H1 (cell line): ENCODE measurements around the gene PPP6R1. TPM values are rescaled to one million over a fixed set of nuclear protein-coding genes. Genes with fewer than 3 reads are reported as not detected.

Experiments used
- CTCF ChIA-PET: fragments of 300-600 bp; sonication (Branson Sonifier 250); formaldehyde crosslinking; loops from one replicate; lab custom pipeline; 2021; ENCODE audit not compliant: partially characterized antibody; lab: Charles Lee
- POLR2A ChIA-PET: fragments of 300-600 bp; sonication (Branson Sonifier 250); formaldehyde crosslinking; loops from one replicate; lab custom pipeline; 2021; ENCODE audit warnings: inconsistent platforms; ENCODE audit not compliant: partially characterized antibody; lab: Charles Lee
- DNase-seq, 2 experiments: peaks; one replicate each; pipeline versions ENCODE4 v3.0.0 to v3.0.0-alpha.2; 2010 to 2022; ENCODE audit warnings: low spot score in 2 of 2, low read depth in 1 of 2, mixed read lengths in 1 of 2
- FAIRE-seq: peaks from 2 replicates; lab custom pipeline; 2011; peaks lifted over from hg19 to GRCh38; lab: Jason Lieb, UNC
- H2AFZ ChIP-seq: 2 replicates; pipeline ENCODE4 v1.8.1; 2012; ENCODE audit warnings: low read length, inconsistent platforms
- H2AK5ac ChIP-seq: 2 replicates; pipeline ENCODE4 v1.6.1; 2013; ENCODE audit warnings: low read depth, low read length
- H2BK120ac ChIP-seq: replicated peaks from 2 replicates; pipeline ENCODE3; 2013; ENCODE audit warnings: low read depth, low read length, inconsistent platforms
- H2BK12ac ChIP-seq: 2 replicates; pipeline ENCODE4 v1.6.1; 2013; ENCODE audit warnings: low read depth, low read length
- H2BK15ac ChIP-seq: 2 replicates; pipeline ENCODE4 v1.6.1; 2013; ENCODE audit warnings: low read length
- H2BK20ac ChIP-seq: 2 replicates; pipeline ENCODE4 v1.6.1; 2013; ENCODE audit warnings: low read length
- H2BK5ac ChIP-seq: 2 replicates; pipeline ENCODE4 v1.6.1; 2013; ENCODE audit warnings: low read depth, low read length
- H3K14ac ChIP-seq: 2 replicates; pipeline ENCODE4 v1.6.1; 2013; ENCODE audit warnings: inconsistent platforms; ENCODE audit not compliant: insufficient read length
- H3K18ac ChIP-seq: 2 replicates; pipeline ENCODE4 v1.6.1; 2013; ENCODE audit warnings: low read length; ENCODE audit errors: extremely low read depth
- H3K23ac ChIP-seq: 2 replicates; pipeline ENCODE4 v1.6.1; 2013; ENCODE audit warnings: inconsistent platforms; ENCODE audit not compliant: insufficient read length
- H3K23me2 ChIP-seq: 2 replicates; pipeline ENCODE4 v1.6.1; 2013; ENCODE audit warnings: low read depth, low read length
- H3K27ac ChIP-seq: 2 replicates; pipeline ENCODE4 v1.6.1; 2011; ENCODE audit warnings: low read depth, low read length, inconsistent platforms
- H3K27me3 ChIP-seq, 4 experiments: replicated peaks in 1 of 4; 1 replicate in 1 of 4; 2 replicates in 3 of 4; pipeline versions ENCODE4 v1.6.1 to v1.8.1; 2011 to 2013; ENCODE audit warnings: low read length in 3 of 4, mild to moderate bottlenecking in 3 of 4, inconsistent platforms in 2 of 4, mixed read lengths in 2 of 4, moderate library complexity in 1 of 4; ENCODE audit not compliant: control insufficient read depth in 3 of 4, insufficient read depth in 3 of 4; ENCODE audit errors: extremely low read depth in 1 of 4
- H3K36me3 ChIP-seq, 4 experiments: 2 replicates each; pipeline versions ENCODE4 v1.6.1 to v1.8.1; 2011 to 2013; ENCODE audit warnings: mild to moderate bottlenecking in 4 of 4, low read length in 3 of 4, moderate library complexity in 2 of 4, control low read depth in 1 of 4, inconsistent platforms in 1 of 4; ENCODE audit not compliant: insufficient read depth in 4 of 4, control insufficient read depth in 2 of 4
- H3K4ac ChIP-seq: replicated peaks from 2 replicates; pipeline ENCODE3; 2013; ENCODE audit warnings: low read length, low read depth, mixed read lengths, inconsistent platforms; ENCODE audit not compliant: insufficient read length
- H3K4me1 ChIP-seq, 4 experiments: replicated peaks in 1 of 4; 1 replicate in 1 of 4; 2 replicates in 3 of 4; pipeline versions ENCODE4 v1.6.1 to v1.8.1; 2011 to 2013; ENCODE audit warnings: low read length in 3 of 4, inconsistent platforms in 2 of 4, mixed read lengths in 1 of 4; ENCODE audit not compliant: insufficient read depth in 4 of 4, control insufficient read depth in 3 of 4
- H3K4me2 ChIP-seq, 2 experiments: 2 replicates each; pipeline versions ENCODE4 v1.6.1 to v1.8.1; 2011 to 2013; ENCODE audit warnings: low read depth in 2 of 2, low read length in 2 of 2, control low read depth in 1 of 2, inconsistent platforms in 1 of 2, mild to moderate bottlenecking in 1 of 2; ENCODE audit not compliant: insufficient read depth in 1 of 2
- H3K4me3 ChIP-seq, 4 experiments: fragments of 200-600, 300-600 bp in 1 of 4; sonication (generic), shearing (Covaris generic), sonication (Bioruptor Twin) in 1 of 4; 2 replicates each; pipeline versions ENCODE4 v1.5.1 to v1.8.1; 2011 to 2016; ENCODE audit warnings: low read length in 4 of 4, low read depth in 3 of 4, control low read depth in 2 of 4, inconsistent platforms in 2 of 4, mild to moderate bottlenecking in 2 of 4, mixed read lengths in 1 of 4, moderate library complexity in 1 of 4; ENCODE audit not compliant: insufficient read depth in 2 of 4; ENCODE audit errors: extremely low read depth in 1 of 4
- H3K56ac ChIP-seq: replicated peaks from 2 replicates; pipeline ENCODE3; 2013; ENCODE audit warnings: low read depth, mild to moderate bottlenecking, mixed read lengths, low read length, inconsistent platforms; ENCODE audit not compliant: insufficient read length
- H3K79me1 ChIP-seq: 2 replicates; pipeline ENCODE4 v1.6.1; 2013; ENCODE audit warnings: low read depth, low read length, control low read depth
- H3K79me2 ChIP-seq, 2 experiments: 2 replicates each; pipeline versions ENCODE4 v1.6.1 to v1.8.1; 2012 to 2013; ENCODE audit warnings: low read length in 2 of 2, mild to moderate bottlenecking in 2 of 2, inconsistent platforms in 1 of 2; ENCODE audit not compliant: insufficient read depth in 2 of 2, control insufficient read depth in 1 of 2
- H3K9ac ChIP-seq, 4 experiments: replicated peaks in 1 of 4; 1 replicate in 1 of 4; 2 replicates in 3 of 4; pipeline versions ENCODE4 v1.6.1 to v1.8.1; 2011 to 2013; ENCODE audit warnings: low read depth in 3 of 4, low read length in 3 of 4, control low read depth in 2 of 4, mild to moderate bottlenecking in 2 of 4, moderate library complexity in 2 of 4, inconsistent platforms in 1 of 4; ENCODE audit errors: extremely low read depth in 1 of 4
- H3K9me3 ChIP-seq, 2 experiments: 2 replicates each; pipeline versions ENCODE4 v1.6.1 to v1.8.1; 2012 to 2013; ENCODE audit warnings: mild to moderate bottlenecking in 2 of 2, moderate library complexity in 2 of 2, control low read depth in 1 of 2, inconsistent platforms in 1 of 2, low read depth in 1 of 2, low read length in 1 of 2, mixed read lengths in 1 of 2; ENCODE audit not compliant: insufficient read depth in 2 of 2
- H4K20me1 ChIP-seq, 2 experiments: replicated peaks in 1 of 2; 2 replicates each; pipeline versions ENCODE3 to v1.8.1; 2011 to 2013; ENCODE audit warnings: inconsistent platforms in 2 of 2, low read length in 2 of 2, mild to moderate bottlenecking in 1 of 2; ENCODE audit not compliant: insufficient read depth in 2 of 2, control insufficient read depth in 1 of 2
- H4K5ac ChIP-seq: 2 replicates; pipeline ENCODE4 v1.6.1; 2013; ENCODE audit warnings: low read length, low read depth, mixed read lengths, inconsistent platforms; ENCODE audit not compliant: insufficient read length
- H4K8ac ChIP-seq: 2 replicates; pipeline ENCODE4 v1.8.0; 2013; ENCODE audit warnings: mild to moderate bottlenecking, moderate library complexity, low read length, inconsistent platforms; ENCODE audit not compliant: insufficient read depth; ENCODE audit errors: extremely low read depth
- H4K91ac ChIP-seq: replicated peaks from 2 replicates; pipeline ENCODE3; 2013; ENCODE audit warnings: low read length, mixed read lengths, inconsistent platforms; ENCODE audit not compliant: insufficient read length
- JUND ChIP-seq: IDR thresholded peaks from 2 replicates; pipeline ENCODE4 v1.6.1; 2011; ENCODE audit warnings: mild to moderate bottlenecking, improper control_type of control experiment, low read length
- KDM4A ChIP-seq: IDR thresholded peaks from one replicate; pipeline ENCODE4 v1.7.1; 2012; ENCODE audit warnings: low read depth, mild to moderate bottlenecking, moderate library complexity, low read length, inconsistent platforms; ENCODE audit not compliant: severe bottlenecking
- SIRT6 ChIP-seq: IDR thresholded peaks from one replicate; pipeline ENCODE4 v1.7.1; 2012; ENCODE audit warnings: low read length, inconsistent platforms
- SIX5 ChIP-seq: IDR thresholded peaks from 2 replicates; pipeline ENCODE4 v1.6.1; 2011; ENCODE audit warnings: mild to moderate bottlenecking, low read depth, low read length
- WGBS, 2 experiments: shearing (Covaris generic) in 1 of 2; methylation state at CpG; one replicate each; pipeline versions ENCODE4 v1.1.6 to v1.1.7; 2013 to 2015; ENCODE audit warnings: low lambda C conversion rate in 2 of 2, mixed read lengths in 2 of 2, inconsistent platforms in 1 of 2, low coverage in 1 of 2, missing lambda C conversion rate in 1 of 2; ENCODE audit not compliant: insufficient replicate concordance in 2 of 2, insufficient coverage in 1 of 2, insufficient read length in 1 of 2; ENCODE audit errors: extremely low coverage in 1 of 2, missing lambda C conversion rate in 1 of 2; 5-methylcytosine and 5-hydroxymethylcytosine counted together
- polyA plus RNA-seq, 7 experiments: library from polyadenylated mRNA; depleted of rRNA in 3 of 7; stranded (reverse) in 5 of 7; unstranded in 2 of 7; fragments of >200 nt in 5 of 7; fragments of 200-250 nt in 2 of 7; gene quantifications; 1 replicate in 5 of 7; 2 replicates in 1 of 7; 4 replicates in 1 of 7; pipeline versions ENCODE4 v1.2.1 to v1.2.3, GENCODE V29; 2011 to 2013; ENCODE audit warnings: missing spikeins in 2 of 7, mixed read lengths in 2 of 7
- total RNA-seq: library from RNA; stranded (reverse); fragmentation: NEBNext Ultra II Directional; extraction: Animal tissue kit (Norgen Biotek cat#: 25700); gene quantifications from 2 replicates; pipeline ENCODE4 v1.2.1, GENCODE V29; 2021
- TF ChIP-seq, protein P1 (sequence below): IDR thresholded peaks from 2 replicates; pipeline ENCODE4 v1.6.1; 2012; ENCODE audit warnings: inconsistent platforms

PPP6R1 gene
- total and polyA plus RNA-seq, 2 of the 8 experiments (the other 6 are each of a cell fraction or from before 2014, with no cell fraction given) = 36.4 to 74.4 TPM

- 5% methylated on average over 16 of the region's 53 CpGs; no CpG with 5 or more reads in 1 of the 2 experiments for WGBS, 2 experiments
- DNase-seq = no peak
Measured at GRCh38 chr19:55258476-55258827, 365 bp downstream of the PPP6R1 start.

More at GRCh38 chr19:55258476-55258827, 365 bp downstream of the PPP6R1 start:
- peak; percentile 56 for TF ChIP-seq KDM4A
- no peak for TF ChIP-seq JUND
- no peak for TF ChIP-seq SIX5
- TF ChIP-seq, protein P1, sequence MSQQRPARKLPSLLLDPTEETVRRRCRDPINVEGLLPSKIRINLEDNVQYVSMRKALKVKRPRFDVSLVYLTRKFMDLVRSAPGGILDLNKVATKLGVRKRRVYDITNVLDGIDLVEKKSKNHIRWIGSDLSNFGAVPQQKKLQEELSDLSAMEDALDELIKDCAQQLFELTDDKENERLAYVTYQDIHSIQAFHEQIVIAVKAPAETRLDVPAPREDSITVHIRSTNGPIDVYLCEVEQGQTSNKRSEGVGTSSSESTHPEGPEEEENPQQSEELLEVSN = no peak
- TF ChIP-seq SIRT6 = no peak
- TF ChIP-seq, all 59 proteins: peak for 1
- Histone ChIP-seq H2BK20ac (no peak overlapping the region), H3K27ac (peak overlapping the region; percentile 54; the same call in 1 of the 2 replicates), H2BK12ac (no peak overlapping the region), H2BK120ac (no peak overlapping the region), H2AK5ac (no peak overlapping the region), H2BK15ac (no peak overlapping the region), H3K23ac (no peak overlapping the region), H3K36me3 (no peaks in the 10 kb centered on the region), H4K91ac (peak overlapping the region; percentile 84), H4K8ac (peak overlapping the region; percentile 58; the same call in 1 of the 2 replicates), H3K18ac (peak overlapping the region; percentile 78), H3K9me3 (no peaks in the 10 kb centered on the region; a peak in 1 of 4 replicates), H3K4ac (no peak overlapping the region), H3K4me1 (peaks cover 4 to 23% (median 16%) of the 10 kb centered on the region in 4 experiments; a peak in 6 of 7 replicates), H3K9ac (peak overlapping the region; percentile 46 to 89 (median 72); a peak in 5 of 7 replicates), H3K27me3 (no peaks in the 10 kb centered on the region), H3K79me1 (peaks cover 19% of the 10 kb centered on the region), H3K4me2 (peak overlapping the region; percentile 78 to 84), H3K56ac (peak overlapping the region; percentile 80), H2BK5ac (peak overlapping the region; percentile 60; the same call in 1 of the 2 replicates), H3K23me2 (peaks cover 13% of the 10 kb centered on the region; the same call in 1 of the 2 replicates), H4K20me1 (peaks cover 29 to 31% of the 10 kb centered on the region in 2 experiments), H3K14ac (no peak overlapping the region), H3K4me3 (peak overlapping the region; percentile 79 to 89 (median 82)), H2AFZ (peak overlapping the region; percentile 67; the same call in 1 of the 2 replicates), H4K5ac (peak overlapping the region; percentile 78), H3K79me2 (peaks cover 9 to 51% of the 10 kb centered on the region in 2 experiments)
- no peak for FAIRE-seq
- ChIA-PET CTCF (no interaction called here), POLR2A (interaction anchor here (0.8 to 4.4 kb wide), 8 partner anchors 10 to 149 kb away, joined by 3 to 28 read pairs (median 4); partner anchors contain the start of genes BRSK1, HSPBP1 and UBE2S)
